T-helper 2 cell treated with Interferon-gamma antibody and Interleukin-4, amounts not matched to agents 5 μg/mL and 100 μg/mL, for 36 hours (primary cell): ENCODE data around the gene TRIM24.

Experiments
- DNase-seq: peaks from one replicate; pipeline ENCODE4 v3.0.0; 2021; ENCODE audit warnings: low spot score
- H3K27ac Mint-ChIP-seq: one replicate; pipeline ENCODE4 v1.8.0; 2021; ENCODE audit warnings: mild to moderate bottlenecking, mixed read lengths
- H3K27me3 Mint-ChIP-seq: one replicate; pipeline ENCODE4 v1.8.0; 2021; ENCODE audit warnings: low read depth, mixed read lengths
- H3K36me3 Mint-ChIP-seq: one replicate; pipeline ENCODE4 v1.8.0; 2021; ENCODE audit warnings: low read depth, mixed read lengths
- H3K4me1 Mint-ChIP-seq: one replicate; pipeline ENCODE4 v1.8.0; 2021; ENCODE audit warnings: low read depth, mixed read lengths
- H3K4me3 Mint-ChIP-seq: one replicate; pipeline ENCODE4 v1.8.0; 2022; ENCODE audit warnings: mild to moderate bottlenecking, moderate library complexity, mixed read lengths
- H3K9me3 Mint-ChIP-seq: one replicate; pipeline ENCODE4 v1.8.0; 2021; ENCODE audit warnings: mixed read lengths

TRIM24 gene

DNA sequence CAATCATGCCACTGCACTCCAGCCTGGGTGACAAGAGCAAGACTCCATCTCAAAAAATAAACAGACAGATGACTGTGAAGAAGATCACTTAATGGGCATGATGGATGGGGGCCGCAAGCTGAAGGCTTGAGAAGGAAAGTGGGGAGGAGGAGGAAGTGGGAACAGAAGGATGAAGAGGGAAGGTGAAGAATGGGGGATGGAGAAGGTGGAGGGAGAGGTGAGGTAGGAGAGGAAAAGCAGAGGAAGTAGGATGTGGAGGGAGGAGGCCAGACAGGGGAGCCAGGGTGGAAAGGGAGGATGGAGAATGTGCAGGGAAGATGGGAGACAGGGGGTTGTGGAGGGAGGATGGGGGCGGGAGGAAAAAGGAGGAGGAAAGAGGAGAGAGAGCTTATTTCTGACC lies 172.3 kb downstream of the TRIM24 start:
- no peak for DNase-seq
- H3K27me3 Mint-ChIP-seq = peaks cover 7% of the 10 kb centered on the region
- H3K9me3 Mint-ChIP-seq = no peaks in the 10 kb centered on the region
- peak overlapping the region; percentile 0 for H3K4me3 Mint-ChIP-seq
- no peaks in the 10 kb centered on the region for H3K36me3 Mint-ChIP-seq
- peak overlapping the region; percentile 28 for H3K27ac Mint-ChIP-seq
- peaks cover 23% of the 10 kb centered on the region for H3K4me1 Mint-ChIP-seq

DNA sequence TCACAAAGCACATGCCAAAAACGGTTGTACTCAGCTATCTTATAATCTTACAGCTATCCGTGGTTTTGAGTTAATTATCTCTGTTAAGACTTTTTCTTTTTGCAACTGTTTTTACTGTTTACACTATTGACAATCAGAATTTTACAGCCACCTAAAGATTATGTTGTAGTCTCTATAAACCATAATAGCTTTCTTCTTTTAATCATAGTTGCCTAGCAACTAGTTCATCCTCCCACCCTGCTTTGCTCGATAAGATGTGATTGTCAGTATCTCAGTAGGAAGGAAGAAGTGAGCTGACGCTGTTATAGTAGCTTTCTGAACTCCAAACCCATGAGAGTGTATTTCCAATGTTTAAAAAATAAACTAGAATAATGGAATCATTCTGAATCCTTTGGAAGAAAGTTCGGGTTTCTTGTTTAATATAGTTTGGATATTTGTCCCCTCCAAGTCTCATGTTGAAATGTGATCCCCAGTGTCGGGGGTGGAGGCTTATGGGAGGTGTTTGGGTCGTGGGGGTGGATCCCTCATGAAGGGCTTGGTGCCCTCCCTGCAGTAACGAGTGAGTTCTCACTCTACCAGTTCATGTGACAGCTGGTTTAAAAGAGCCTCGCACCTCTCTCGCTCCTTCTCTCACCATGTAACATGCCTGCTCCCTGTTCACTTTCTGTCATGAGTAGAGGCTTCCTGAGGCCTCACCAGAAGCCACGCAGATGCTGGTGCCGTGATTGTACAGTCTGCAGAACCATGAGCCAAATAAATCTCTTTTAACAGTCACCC lies 173.0 kb downstream of the TRIM24 start:
- H3K36me3 Mint-ChIP-seq = no peaks in the 10 kb centered on the region
- DNase-seq = no peak
- H3K27ac Mint-ChIP-seq = no peak overlapping the region
- H3K9me3 Mint-ChIP-seq = no peaks in the 10 kb centered on the region
- H3K27me3 Mint-ChIP-seq = peaks cover 4% of the 10 kb centered on the region
- H3K4me1 Mint-ChIP-seq = peaks cover 23% of the 10 kb centered on the region
- H3K4me3 Mint-ChIP-seq = no peak overlapping the region
